ENCODE data around the gene LONRF2. TPM values are rescaled to one million over a fixed set of nuclear protein-coding genes. Genes with fewer than 3 reads are reported as not detected.

LONRF2 gene
- polyA plus RNA-seq, 1 donor (not counting 4 experiments of a cell fraction or from before 2014, with no cell fraction given), result not detected

DNA sequence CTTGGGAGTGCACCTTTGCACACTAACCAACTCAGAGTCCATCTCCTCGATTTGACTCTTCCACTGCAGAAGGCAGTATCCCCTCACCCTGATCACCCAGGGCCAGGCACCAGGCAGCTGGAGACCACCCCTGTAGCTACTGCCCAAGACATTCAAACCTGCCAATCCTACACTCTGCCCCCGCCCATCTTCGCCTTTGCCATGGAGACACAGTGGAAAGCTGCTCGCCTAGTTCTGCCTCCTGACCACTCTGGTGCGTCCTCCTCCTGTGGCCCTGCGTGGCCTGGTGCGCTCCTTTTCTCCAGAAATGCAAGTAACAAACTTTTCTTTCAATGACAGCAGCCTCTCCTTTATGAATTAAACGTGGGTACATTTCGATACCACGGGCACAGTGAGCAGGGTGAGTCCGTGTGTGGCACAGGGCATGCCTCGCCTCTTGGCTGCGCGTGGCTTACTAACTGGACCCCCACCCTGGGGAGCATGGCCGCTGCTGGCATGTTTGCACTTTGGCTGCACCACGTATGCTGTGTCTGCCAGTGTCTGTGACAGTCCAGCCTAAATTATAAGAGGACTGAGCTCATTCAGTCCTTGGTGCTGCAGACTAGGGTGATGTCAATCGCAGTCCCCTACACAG is 47.6 kb downstream of the LONRF2 start:
- no peaks in the 10 kb centered on the region for H3K36me3 ChIP-seq (ENCODE audit: control insufficient read depth in 2 of 2, extremely low read depth in 1 of 2, insufficient read depth in 2 of 2, low read length in 2 of 2)
- H4K20me1 ChIP-seq (ENCODE audit: control insufficient read depth, extremely low read depth, insufficient read depth, low read length), result no peaks in the 10 kb centered on the region
- FAIRE-seq (no peak), DNase-seq (ENCODE audit: low read depth, low spot score) (no peak)
- TF ChIP-seq, protein P1, sequence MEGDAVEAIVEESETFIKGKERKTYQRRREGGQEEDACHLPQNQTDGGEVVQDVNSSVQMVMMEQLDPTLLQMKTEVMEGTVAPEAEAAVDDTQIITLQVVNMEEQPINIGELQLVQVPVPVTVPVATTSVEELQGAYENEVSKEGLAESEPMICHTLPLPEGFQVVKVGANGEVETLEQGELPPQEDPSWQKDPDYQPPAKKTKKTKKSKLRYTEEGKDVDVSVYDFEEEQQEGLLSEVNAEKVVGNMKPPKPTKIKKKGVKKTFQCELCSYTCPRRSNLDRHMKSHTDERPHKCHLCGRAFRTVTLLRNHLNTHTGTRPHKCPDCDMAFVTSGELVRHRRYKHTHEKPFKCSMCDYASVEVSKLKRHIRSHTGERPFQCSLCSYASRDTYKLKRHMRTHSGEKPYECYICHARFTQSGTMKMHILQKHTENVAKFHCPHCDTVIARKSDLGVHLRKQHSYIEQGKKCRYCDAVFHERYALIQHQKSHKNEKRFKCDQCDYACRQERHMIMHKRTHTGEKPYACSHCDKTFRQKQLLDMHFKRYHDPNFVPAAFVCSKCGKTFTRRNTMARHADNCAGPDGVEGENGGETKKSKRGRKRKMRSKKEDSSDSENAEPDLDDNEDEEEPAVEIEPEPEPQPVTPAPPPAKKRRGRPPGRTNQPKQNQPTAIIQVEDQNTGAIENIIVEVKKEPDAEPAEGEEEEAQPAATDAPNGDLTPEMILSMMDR (optimal IDR thresholded peaks at IDR 0.05 in 1 of 3, IDR thresholded peaks at IDR 0.05 in 1 of 3, conservative IDR thresholded peaks at IDR 0.05 in 1 of 3; ENCODE audit: extremely low read depth in 1 of 3, insufficient read depth in 2 of 3, low read length in 3 of 3), result no peak
- TF ChIP-seq EZH2 (IDR thresholded peaks at IDR 0.05; ENCODE audit: low read length), result no peak
- H3K4me2 ChIP-seq (ENCODE audit: control insufficient read depth, extremely low read depth, insufficient read depth, low read depth, low read length), result no peak overlapping the region
- H2AFZ ChIP-seq (ENCODE audit: control insufficient read depth, low read length), result no peak overlapping the region
- no peak overlapping the region for H3K9ac ChIP-seq (ENCODE audit: control insufficient read depth, extremely low read depth, insufficient read depth, low read length)
- no peaks in the 10 kb centered on the region for H3K27me3 ChIP-seq (ENCODE audit: control insufficient read depth, extremely low read depth, insufficient read depth, low read length)
- H3K9me3 ChIP-seq (ENCODE audit: control insufficient read depth, low read depth, low read length), result no peaks in the 10 kb centered on the region
- no peaks in the 10 kb centered on the region for H3K9me1 ChIP-seq (ENCODE audit: control insufficient read depth, extremely low read depth, insufficient read depth, low read length)
- H3K4me1 ChIP-seq (ENCODE audit: control insufficient read depth, extremely low read depth, insufficient read depth, low read length), result no peaks in the 10 kb centered on the region
- no peak overlapping the region for H3K4me3 ChIP-seq (ENCODE audit: control insufficient read depth in 2 of 3, extremely low read depth in 1 of 3, insufficient read depth in 2 of 3, low read depth in 1 of 3, low read length in 3 of 3)
- dilution Hi-C loops (cut with MboI; ENCODE audit: extremely low pct_ligation_motif_present, low sequenced_read_pairs), result no loop called here
- H3K79me2 ChIP-seq (ENCODE audit: control insufficient read depth, insufficient read depth, low read length), result no peaks in the 10 kb centered on the region
- no peak overlapping the region for H3K27ac ChIP-seq (ENCODE audit: control insufficient read depth, insufficient read depth, low read length)

DNA sequence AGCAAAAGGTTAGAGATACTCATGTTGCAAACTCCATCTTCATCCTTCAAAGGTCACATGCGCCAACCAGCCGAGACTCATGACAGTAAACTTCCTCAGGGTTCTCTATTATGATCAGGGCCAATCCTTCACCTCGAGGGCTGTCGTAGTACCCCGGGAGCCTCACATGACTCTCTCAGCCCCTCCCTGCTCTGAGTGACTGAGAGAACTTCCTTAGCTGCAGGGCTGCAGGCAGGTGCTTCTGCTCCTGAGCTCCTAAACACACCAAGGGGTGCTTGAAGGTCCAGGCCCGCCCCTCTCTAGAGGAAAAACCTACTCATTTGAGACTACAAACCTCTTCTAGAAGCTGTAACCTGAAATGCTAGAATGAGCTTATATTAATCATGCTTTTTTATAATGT is 48.2 kb downstream of the LONRF2 start:
- Histone ChIP-seq H3K27me3 (ENCODE audit: control insufficient read depth, extremely low read depth, insufficient read depth, low read length) (no peaks in the 10 kb centered on the region), H3K4me1 (ENCODE audit: control insufficient read depth, extremely low read depth, insufficient read depth, low read length) (no peaks in the 10 kb centered on the region), H3K9me1 (ENCODE audit: control insufficient read depth, extremely low read depth, insufficient read depth, low read length) (no peaks in the 10 kb centered on the region), H3K9ac (ENCODE audit: control insufficient read depth, extremely low read depth, insufficient read depth, low read length) (no peak overlapping the region), H4K20me1 (ENCODE audit: control insufficient read depth, extremely low read depth, insufficient read depth, low read length) (no peaks in the 10 kb centered on the region), H3K9me3 (ENCODE audit: control insufficient read depth, low read depth, low read length) (no peaks in the 10 kb centered on the region), H3K36me3 (ENCODE audit: control insufficient read depth in 2 of 2, extremely low read depth in 1 of 2, insufficient read depth in 2 of 2, low read length in 2 of 2) (no peaks in the 10 kb centered on the region), H2AFZ (ENCODE audit: control insufficient read depth, low read length) (no peak overlapping the region), H3K27ac (ENCODE audit: control insufficient read depth, insufficient read depth, low read length) (no peak overlapping the region), H3K4me3 (ENCODE audit: control insufficient read depth in 2 of 3, extremely low read depth in 1 of 3, insufficient read depth in 2 of 3, low read depth in 1 of 3, low read length in 3 of 3) (no peak overlapping the region), H3K4me2 (ENCODE audit: control insufficient read depth, extremely low read depth, insufficient read depth, low read depth, low read length) (no peak overlapping the region), H3K79me2 (ENCODE audit: control insufficient read depth, insufficient read depth, low read length) (no peaks in the 10 kb centered on the region)
- dilution Hi-C loops (cut with MboI; ENCODE audit: extremely low pct_ligation_motif_present, low sequenced_read_pairs), result no loop called here
- TF ChIP-seq EZH2 (IDR thresholded peaks at IDR 0.05; ENCODE audit: low read length), result no peak
- TF ChIP-seq, protein P1 (optimal IDR thresholded peaks at IDR 0.05 in 1 of 3, IDR thresholded peaks at IDR 0.05 in 1 of 3, conservative IDR thresholded peaks at IDR 0.05 in 1 of 3; ENCODE audit: extremely low read depth in 1 of 3, insufficient read depth in 2 of 3, low read length in 3 of 3), result no peak
- DNase-seq (ENCODE audit: low read depth, low spot score), result no peak
- FAIRE-seq, result no peak

Data from keratinocyte (primary cell).